ENCODE measurements around the gene GAB2.

GAB2 gene

GRCh38 chr11:78231962-78232501 is 185.6 kb downstream of the GAB2 start:
- H3K4me3 ChIP-seq (ENCODE audit: low read depth in 1 of 2, low read length in 2 of 2): no peak overlapping the region
- no peaks in the 10 kb centered on the region for H3K36me3 ChIP-seq (ENCODE audit: control insufficient read depth in 1 of 2, insufficient read depth in 2 of 2, low read length in 2 of 2)
- H3K9me3 ChIP-seq (ENCODE audit: control insufficient read depth in 1 of 2, low read length in 2 of 2): no peaks in the 10 kb centered on the region
- no peaks in the 10 kb centered on the region for H3K27me3 ChIP-seq (ENCODE audit: control insufficient read depth in 1 of 2, insufficient read depth in 2 of 2, low read length in 2 of 2)
- peaks cover 8 to 18% of the 10 kb centered on the region in 2 donors for H3K4me1 ChIP-seq (ENCODE audit: control insufficient read depth in 1 of 2, insufficient read depth in 2 of 2, low read length in 2 of 2)
- no peak overlapping the region for H3K9ac ChIP-seq (ENCODE audit: low read depth in 1 of 2, low read length in 2 of 2)
- no peak overlapping the region for H3K27ac ChIP-seq (ENCODE audit: low read depth, low read length)

GRCh38 chr11:78230161-78230877 is 187.3 kb downstream of the GAB2 start:
- Histone ChIP-seq H3K9ac (ENCODE audit: low read depth in 1 of 2, low read length in 2 of 2) (no peak overlapping the region), H3K9me3 (ENCODE audit: control insufficient read depth in 1 of 2, low read length in 2 of 2) (no peaks in the 10 kb centered on the region), H3K4me3 (ENCODE audit: low read depth in 1 of 2, low read length in 2 of 2) (no peak overlapping the region), H3K4me1 (ENCODE audit: control insufficient read depth in 1 of 2, insufficient read depth in 2 of 2, low read length in 2 of 2) (peaks cover 8 to 21% of the 10 kb centered on the region in 2 donors), H3K27me3 (ENCODE audit: control insufficient read depth in 1 of 2, insufficient read depth in 2 of 2, low read length in 2 of 2) (no peaks in the 10 kb centered on the region), H3K27ac (ENCODE audit: low read depth, low read length) (no peak overlapping the region), H3K36me3 (ENCODE audit: control insufficient read depth in 1 of 2, insufficient read depth in 2 of 2, low read length in 2 of 2) (peaks cover under 1 to 12% of the 10 kb centered on the region in 2 donors)

- no peaks in the 10 kb centered on the region for H3K9me3 ChIP-seq (ENCODE audit: control insufficient read depth in 1 of 2, low read length in 2 of 2)
- no peak overlapping the region for H3K4me3 ChIP-seq (ENCODE audit: low read depth in 1 of 2, low read length in 2 of 2)
- H3K27ac ChIP-seq (ENCODE audit: low read depth, low read length): no peak overlapping the region
- H3K4me1 ChIP-seq (ENCODE audit: control insufficient read depth in 1 of 2, insufficient read depth in 2 of 2, low read length in 2 of 2): peaks cover 8 to 21% of the 10 kb centered on the region in 2 donors
- no peak overlapping the region for H3K9ac ChIP-seq (ENCODE audit: low read depth in 1 of 2, low read length in 2 of 2)
- peaks cover 12 to 22% of the 10 kb centered on the region in 2 donors for H3K36me3 ChIP-seq (ENCODE audit: control insufficient read depth in 1 of 2, insufficient read depth in 2 of 2, low read length in 2 of 2)
- no peaks in the 10 kb centered on the region for H3K27me3 ChIP-seq (ENCODE audit: control insufficient read depth in 1 of 2, insufficient read depth in 2 of 2, low read length in 2 of 2)
Measured at GRCh38 chr11:78229106-78229505, 188.5 kb downstream of the GAB2 start.

- Histone ChIP-seq H3K27me3 (ENCODE audit: control insufficient read depth in 1 of 2, insufficient read depth in 2 of 2, low read length in 2 of 2) (no peaks in the 10 kb centered on the region), H3K36me3 (ENCODE audit: control insufficient read depth in 1 of 2, insufficient read depth in 2 of 2, low read length in 2 of 2) (peaks cover 12 to 23% of the 10 kb centered on the region in 2 donors), H3K27ac (ENCODE audit: low read depth, low read length) (no peak overlapping the region), H3K4me3 (ENCODE audit: low read depth in 1 of 2, low read length in 2 of 2) (no peak overlapping the region), H3K9me3 (ENCODE audit: control insufficient read depth in 1 of 2, low read length in 2 of 2) (no peaks in the 10 kb centered on the region), H3K9ac (ENCODE audit: low read depth in 1 of 2, low read length in 2 of 2) (no peak overlapping the region), H3K4me1 (ENCODE audit: control insufficient read depth in 1 of 2, insufficient read depth in 2 of 2, low read length in 2 of 2) (peaks cover 8 to 21% of the 10 kb centered on the region in 2 donors)
Measured at GRCh38 chr11:78228467-78228866, 189.2 kb downstream of the GAB2 start.

- Histone ChIP-seq H3K9ac (ENCODE audit: low read depth in 1 of 2, low read length in 2 of 2) (no peak overlapping the region), H3K4me3 (ENCODE audit: low read depth in 1 of 2, low read length in 2 of 2) (no peak overlapping the region), H3K4me1 (ENCODE audit: control insufficient read depth in 1 of 2, insufficient read depth in 2 of 2, low read length in 2 of 2) (peaks cover 8 to 21% of the 10 kb centered on the region in 2 donors), H3K36me3 (ENCODE audit: control insufficient read depth in 1 of 2, insufficient read depth in 2 of 2, low read length in 2 of 2) (peaks cover 17 to 28% of the 10 kb centered on the region in 2 donors), H3K27ac (ENCODE audit: low read depth, low read length) (no peak overlapping the region), H3K27me3 (ENCODE audit: control insufficient read depth in 1 of 2, insufficient read depth in 2 of 2, low read length in 2 of 2) (no peaks in the 10 kb centered on the region), H3K9me3 (ENCODE audit: control insufficient read depth in 1 of 2, low read length in 2 of 2) (no peaks in the 10 kb centered on the region)
Measured at GRCh38 chr11:78227921-78228320, 189.7 kb downstream of the GAB2 start.

- no peak overlapping the region for H3K27ac ChIP-seq (ENCODE audit: low read depth, low read length)
- H3K36me3 ChIP-seq (ENCODE audit: control insufficient read depth in 1 of 2, insufficient read depth in 2 of 2, low read length in 2 of 2): peaks cover 20 to 33% of the 10 kb centered on the region in 2 donors
Measured at GRCh38 chr11:78226684-78227680, 190.6 kb downstream of the GAB2 start.

GRCh38 chr11:78224906-78225420 is 192.7 kb downstream of the GAB2 start:
- Histone ChIP-seq H3K27me3 (ENCODE audit: control insufficient read depth in 1 of 2, insufficient read depth in 2 of 2, low read length in 2 of 2) (no peaks in the 10 kb centered on the region), H3K4me1 (ENCODE audit: control insufficient read depth in 1 of 2, insufficient read depth in 2 of 2, low read length in 2 of 2) (peaks cover 0 to 5% of the 10 kb centered on the region in 2 donors), H3K9ac (ENCODE audit: low read depth in 1 of 2, low read length in 2 of 2) (no peak overlapping the region), H3K36me3 (ENCODE audit: control insufficient read depth in 1 of 2, insufficient read depth in 2 of 2, low read length in 2 of 2) (peaks cover 36 to 53% of the 10 kb centered on the region in 2 donors), H3K9me3 (ENCODE audit: control insufficient read depth in 1 of 2, low read length in 2 of 2) (no peaks in the 10 kb centered on the region), H3K4me3 (ENCODE audit: low read depth in 1 of 2, low read length in 2 of 2) (no peak overlapping the region), H3K27ac (ENCODE audit: low read depth, low read length) (no peak overlapping the region)

More at GRCh38 chr11:78226684-78227680, 190.6 kb downstream of the GAB2 start:
- H3K27me3 ChIP-seq (ENCODE audit: control insufficient read depth in 1 of 2, insufficient read depth in 2 of 2, low read length in 2 of 2): no peaks in the 10 kb centered on the region
- H3K4me1 ChIP-seq (ENCODE audit: control insufficient read depth in 1 of 2, insufficient read depth in 2 of 2, low read length in 2 of 2): peaks cover 8 to 19% of the 10 kb centered on the region in 2 donors
- no peak overlapping the region for H3K9ac ChIP-seq (ENCODE audit: low read depth in 1 of 2, low read length in 2 of 2)
- no peak overlapping the region for H3K4me3 ChIP-seq (ENCODE audit: low read depth in 1 of 2, low read length in 2 of 2)
- no peaks in the 10 kb centered on the region for H3K9me3 ChIP-seq (ENCODE audit: control insufficient read depth in 1 of 2, low read length in 2 of 2)

- no peak overlapping the region for H3K27ac ChIP-seq (ENCODE audit: low read depth, low read length)
- H3K36me3 ChIP-seq (ENCODE audit: control insufficient read depth in 1 of 2, insufficient read depth in 2 of 2, low read length in 2 of 2): peaks cover 36 to 57% of the 10 kb centered on the region in 2 donors
- no peak overlapping the region for H3K4me3 ChIP-seq (ENCODE audit: low read depth in 1 of 2, low read length in 2 of 2)
- H3K27me3 ChIP-seq (ENCODE audit: control insufficient read depth in 1 of 2, insufficient read depth in 2 of 2, low read length in 2 of 2): no peaks in the 10 kb centered on the region
- peaks cover 0 to 5% of the 10 kb centered on the region in 2 donors for H3K4me1 ChIP-seq (ENCODE audit: control insufficient read depth in 1 of 2, insufficient read depth in 2 of 2, low read length in 2 of 2)
- no peaks in the 10 kb centered on the region for H3K9me3 ChIP-seq (ENCODE audit: control insufficient read depth in 1 of 2, low read length in 2 of 2)
- H3K9ac ChIP-seq (ENCODE audit: low read depth in 1 of 2, low read length in 2 of 2): no peak overlapping the region
Measured at GRCh38 chr11:78224506-78224905, 193.1 kb downstream of the GAB2 start.

- no peaks in the 10 kb centered on the region for H3K9me3 ChIP-seq (ENCODE audit: control insufficient read depth in 1 of 2, low read length in 2 of 2)
- H3K4me1 ChIP-seq (ENCODE audit: control insufficient read depth in 1 of 2, insufficient read depth in 2 of 2, low read length in 2 of 2): peaks cover 0 to 5% of the 10 kb centered on the region in 2 donors
- no peak overlapping the region for H3K27ac ChIP-seq (ENCODE audit: low read depth, low read length)
- no peak overlapping the region for H3K9ac ChIP-seq (ENCODE audit: low read depth in 1 of 2, low read length in 2 of 2)
- no peaks in the 10 kb centered on the region for H3K27me3 ChIP-seq (ENCODE audit: control insufficient read depth in 1 of 2, insufficient read depth in 2 of 2, low read length in 2 of 2)
- H3K4me3 ChIP-seq (ENCODE audit: low read depth in 1 of 2, low read length in 2 of 2): no peak overlapping the region
- H3K36me3 ChIP-seq (ENCODE audit: control insufficient read depth in 1 of 2, insufficient read depth in 2 of 2, low read length in 2 of 2): peaks cover 46 to 68% of the 10 kb centered on the region in 2 donors
Measured at GRCh38 chr11:78223320-78223954, 194.2 kb downstream of the GAB2 start.
